HG03045 (cell line): ENCODE results near the gene SGMS2.
"Not testable (repeated sequence)": the region's sequence is repeated elsewhere in the genome, so short reads cannot be mapped to it uniquely, and the experiment has no call there.

Experiments used
- ATAC-seq: cut with Tn5 transposase; IDR thresholded peaks from one replicate; pipeline ENCODE4 v1.9.1; 2021; ENCODE audit warnings: mild to moderate bottlenecking, moderate library complexity; ENCODE audit not compliant: unreplicated experiment

SGMS2 gene

DNA sequence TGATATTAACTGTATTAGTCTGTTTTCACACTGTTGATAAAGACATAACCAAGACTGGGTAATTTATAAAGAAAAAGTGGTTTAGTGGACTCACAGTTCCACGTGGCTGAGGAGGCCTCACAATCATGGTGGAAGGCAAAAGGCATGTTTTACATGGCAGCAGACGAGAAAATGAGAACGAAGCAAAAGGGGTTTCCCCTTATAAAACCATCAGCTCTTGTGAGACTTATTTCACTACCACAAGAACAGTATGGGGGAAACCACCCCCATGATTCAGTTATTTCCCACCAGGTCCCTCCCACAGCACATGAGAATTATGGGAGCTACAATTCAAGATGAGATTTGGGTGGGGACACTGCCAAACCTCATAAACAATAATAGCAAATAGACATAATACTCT lies 80.3 kb downstream of the SGMS2 start:
- not testable (repeated sequence) for ATAC-seq

DNA sequence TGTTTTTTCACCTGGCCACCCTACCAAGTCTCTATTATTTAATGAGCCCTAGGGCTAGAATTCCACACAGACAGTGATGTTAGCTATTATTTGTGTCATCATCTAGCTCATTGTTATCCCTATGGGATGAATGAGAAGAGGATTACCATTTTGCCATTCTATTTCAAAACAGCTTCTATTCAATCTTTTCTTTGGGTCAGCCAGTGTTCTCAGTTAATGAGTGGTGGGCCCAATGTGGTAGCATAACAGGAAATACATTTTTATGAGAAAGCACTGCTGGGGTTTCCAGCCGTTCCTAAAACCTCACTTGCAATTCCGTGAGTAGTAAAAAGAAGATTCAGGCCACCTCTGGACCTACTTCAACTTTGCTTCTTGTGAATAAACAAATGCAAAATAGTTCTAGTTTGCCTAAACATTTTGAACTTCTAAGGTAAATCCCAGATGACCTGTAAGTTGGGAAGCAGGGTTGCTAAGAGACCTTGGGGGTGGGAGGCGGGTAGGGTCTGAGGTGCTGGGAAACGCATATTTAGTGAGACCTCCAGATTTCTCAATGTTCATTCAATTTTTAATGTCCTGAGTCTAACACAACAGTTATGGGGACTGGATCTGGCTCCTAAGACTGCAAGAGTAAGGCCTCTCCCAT lies 81.8 kb downstream of the SGMS2 start:
- ATAC-seq: no peak

GRCh38 chr4:107908377-107908776 lies 83.6 kb downstream of the SGMS2 start:
- ATAC-seq: no peak

- ATAC-seq: peak; percentile 76
Observed at GRCh38 chr4:107913283-107913899, 88.7 kb downstream of the SGMS2 start.

- ATAC-seq: no peak
Observed at GRCh38 chr4:107915220-107915619, 90.5 kb downstream of the SGMS2 start.

DNA sequence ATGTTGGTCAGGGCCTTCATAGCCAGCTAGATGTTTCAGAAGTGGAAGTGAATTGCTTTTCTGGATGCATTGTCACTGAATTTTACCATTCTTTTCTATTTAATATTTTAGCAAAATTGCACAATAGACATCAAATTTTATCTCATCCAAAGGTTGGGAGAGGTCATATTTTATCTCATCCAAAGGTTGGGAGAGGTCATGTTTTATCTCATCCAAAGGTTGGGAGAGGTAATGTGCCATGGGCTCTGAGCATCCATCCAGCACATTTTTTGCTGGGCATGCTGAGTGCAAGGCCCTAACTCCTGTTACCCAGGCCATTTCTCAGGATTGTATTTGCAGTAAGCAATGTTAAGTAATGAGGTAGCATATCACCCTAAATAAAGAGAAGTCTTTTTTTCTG lies 91.9 kb downstream of the SGMS2 start:
- ATAC-seq: no peak

DNA sequence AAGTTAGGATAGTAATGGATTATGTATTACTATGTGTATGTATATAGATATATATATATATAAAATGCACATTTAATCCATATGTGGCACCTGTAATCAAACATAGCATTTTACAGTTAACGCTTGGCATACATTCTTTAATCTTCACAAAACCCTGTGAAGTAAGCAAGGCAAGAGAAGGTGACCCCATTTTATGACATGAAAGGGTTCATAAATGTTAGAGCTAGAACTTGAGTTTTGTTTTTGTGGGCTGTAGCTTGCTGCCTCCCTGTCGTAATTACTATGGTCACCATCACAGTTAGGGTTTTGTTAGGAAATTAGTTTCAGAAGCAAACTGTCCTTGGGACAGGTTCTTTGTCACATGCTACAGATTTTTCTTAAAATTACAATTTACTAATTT lies 92.8 kb downstream of the SGMS2 start:
- ATAC-seq: no peak

DNA sequence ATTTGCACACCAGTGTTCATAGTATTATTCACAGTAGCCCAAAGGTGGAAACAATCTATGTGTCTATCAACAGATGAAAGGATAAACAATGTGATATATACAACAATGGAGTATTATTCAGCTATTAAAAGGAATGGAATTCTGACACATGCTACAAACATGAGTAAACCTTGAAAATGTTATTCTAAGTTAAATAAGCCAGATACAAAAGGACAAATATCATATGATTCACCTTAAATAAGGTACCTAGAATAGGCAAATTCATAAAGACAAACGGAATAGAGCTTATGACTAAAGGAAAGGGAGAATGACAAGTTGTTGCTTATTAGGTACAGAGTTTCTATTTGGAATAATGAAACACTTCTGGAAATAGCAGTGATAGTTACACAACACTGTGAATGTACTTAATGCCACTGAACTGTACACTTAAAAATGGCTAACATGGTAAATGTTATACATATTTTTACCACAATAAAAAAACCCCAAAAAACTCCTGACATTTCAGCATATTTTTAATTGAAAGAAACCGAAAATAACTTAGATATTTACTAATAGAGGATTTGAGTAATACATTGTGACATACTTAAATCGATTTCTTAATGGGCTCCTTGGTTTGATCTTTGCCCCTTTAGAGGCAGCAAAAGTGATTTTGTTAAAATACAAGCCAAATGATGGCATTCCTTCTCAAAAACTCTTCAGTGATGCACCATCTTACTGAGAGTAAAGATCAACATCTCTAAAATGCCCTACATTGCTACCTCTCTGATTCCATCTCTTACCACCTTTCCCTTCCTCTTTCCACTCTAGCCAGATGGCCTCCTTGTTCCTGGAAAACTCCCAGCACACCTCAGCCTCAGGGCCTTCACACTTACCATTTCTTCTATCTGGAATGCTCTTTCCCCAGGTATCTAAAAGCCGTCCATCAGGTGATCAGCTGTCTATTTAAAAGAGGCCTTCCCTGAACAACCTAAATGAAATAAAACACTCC lies 98.0 kb downstream of the SGMS2 start:
- no peak for ATAC-seq

- ATAC-seq: not testable (repeated sequence)
Observed at GRCh38 chr4:107925713-107926112, 101.0 kb downstream of the SGMS2 start.

DNA sequence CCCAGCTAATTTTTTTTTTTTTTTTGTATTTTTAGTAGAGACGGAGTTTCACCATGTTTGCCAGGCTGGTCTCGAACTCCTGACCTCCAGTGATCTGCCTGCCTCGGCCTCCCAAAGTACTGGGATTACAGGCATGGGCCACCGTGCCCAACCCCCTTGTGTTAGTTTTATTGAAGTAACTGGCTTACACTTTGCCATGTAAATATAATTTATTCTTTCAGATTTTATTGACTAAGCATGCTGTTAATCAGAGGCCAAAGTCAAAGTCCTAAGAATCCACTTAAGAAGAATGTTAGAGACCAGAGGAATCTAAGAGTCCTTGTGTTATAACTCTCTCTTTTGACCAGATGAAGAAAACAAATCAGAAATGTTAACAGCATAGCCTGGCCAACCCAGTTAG lies 102.1 kb downstream of the SGMS2 start:
- not testable (repeated sequence) for ATAC-seq

- peak; percentile 94 for ATAC-seq
Observed at GRCh38 chr4:107930821-107931774, 106.4 kb downstream of the SGMS2 start, which contains the start of gene CYP2U1. TSS of gene CYP2U1 (plus strand) at chr4:107931549. CDS start at chr4:107931644, 95 bp downstream.

- ATAC-seq: peak; percentile 18
Observed at GRCh38 chr4:107931775-107932321, 107.1 kb downstream of the SGMS2 start.

DNA sequence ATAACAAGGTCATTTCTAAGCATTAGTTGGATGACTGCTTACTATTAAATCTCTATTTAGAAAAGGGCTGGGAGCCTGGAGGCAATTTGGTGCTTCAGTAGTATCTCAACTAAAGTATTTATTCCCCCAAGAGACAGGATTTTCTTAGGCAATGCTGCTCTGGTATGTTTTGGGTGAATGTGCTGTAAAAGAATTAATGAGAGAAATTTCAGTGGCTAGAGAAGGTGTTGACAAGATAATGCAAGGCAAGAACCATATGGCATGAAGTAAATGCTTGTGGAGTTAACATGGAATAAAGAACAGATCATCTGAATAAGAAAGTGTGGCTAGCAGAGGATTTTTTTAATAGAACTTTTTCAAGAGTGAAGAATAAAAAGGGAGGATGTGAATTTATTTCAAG lies 110.5 kb downstream of the SGMS2 start:
- no peak for ATAC-seq

DNA sequence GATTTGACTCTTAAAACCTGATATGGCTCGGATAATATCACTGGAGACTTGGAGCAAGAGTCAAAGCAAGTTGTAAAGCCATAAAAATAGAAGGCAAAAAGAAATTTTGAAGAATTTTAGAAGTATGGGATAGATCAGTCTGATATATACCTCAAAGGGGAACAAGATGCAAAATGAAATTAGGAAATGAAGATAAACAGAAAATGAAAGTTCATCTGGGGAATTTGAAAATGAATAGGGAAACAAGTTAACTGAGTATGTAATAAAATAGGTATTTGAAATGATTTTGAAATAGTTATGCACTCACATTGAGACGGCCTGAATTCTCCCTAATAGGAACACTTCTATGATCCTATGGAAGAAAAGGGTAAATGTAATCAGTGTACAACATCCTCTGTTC lies 112.3 kb downstream of the SGMS2 start:
- ATAC-seq: no peak

- no peak for ATAC-seq
Observed at GRCh38 chr4:107939307-107939706, 114.6 kb downstream of the SGMS2 start.

- no peak for ATAC-seq
Observed at GRCh38 chr4:107945809-107946208, 121.1 kb downstream of the SGMS2 start.

GRCh38 chr4:107950746-107951540 lies 126.2 kb downstream of the SGMS2 start:
- ATAC-seq: no peak

DNA sequence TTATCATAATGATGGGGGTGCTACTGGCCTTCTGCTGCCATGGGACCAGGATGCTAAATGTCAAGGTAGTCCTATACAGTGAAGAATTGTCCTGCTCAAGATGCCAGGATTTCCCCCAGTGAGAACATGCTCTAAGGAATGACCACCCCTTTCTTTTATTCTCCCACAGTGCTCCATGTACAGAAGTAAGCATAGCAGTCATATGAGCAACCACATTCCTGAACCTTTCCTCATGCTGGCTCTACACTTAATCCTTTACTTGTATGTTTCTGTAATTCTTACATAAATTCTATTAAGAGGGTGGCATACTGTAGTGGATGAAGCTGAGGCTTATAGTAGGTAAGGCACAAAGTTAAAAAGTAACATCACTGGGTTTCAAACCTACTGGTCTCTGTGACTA lies 126.8 kb downstream of the SGMS2 start:
- ATAC-seq: no peak

DNA sequence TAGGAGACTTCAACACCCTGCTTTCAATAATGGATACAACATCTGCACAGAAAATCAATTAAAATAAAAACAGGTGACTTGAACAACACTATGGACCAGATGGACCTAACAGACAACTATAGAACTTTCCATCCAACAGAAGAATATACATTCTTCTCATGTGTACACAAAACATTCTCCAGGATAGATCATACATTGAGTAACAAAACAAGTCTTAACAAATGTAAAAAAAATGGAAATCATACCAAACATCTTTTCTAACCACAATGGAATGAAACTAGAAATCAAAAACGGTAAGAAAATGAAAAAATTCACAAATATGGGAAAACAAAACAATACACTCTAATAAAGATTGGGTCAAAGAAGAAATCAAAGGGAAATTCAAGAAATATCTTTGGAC lies 131.3 kb downstream of the SGMS2 start:
- no peak for ATAC-seq
